Epidermal melanocyte (primary cell): ENCODE results near the gene ZNF45.
A peak's percentile ranks its signal among the peaks of the same experiment; 100 is the strongest.
"Not testable (repeated sequence)": the region's sequence is repeated elsewhere in the genome, so short reads cannot be mapped to it uniquely, and the experiment has no call there.

ENCODE experiments used
- DNase-seq: peaks from one replicate; pipeline ENCODE4 v3.0.0; 2011; ENCODE audit warnings: low spot score; ENCODE audit not compliant: insufficient read length

Gene ZNF45

DNA sequence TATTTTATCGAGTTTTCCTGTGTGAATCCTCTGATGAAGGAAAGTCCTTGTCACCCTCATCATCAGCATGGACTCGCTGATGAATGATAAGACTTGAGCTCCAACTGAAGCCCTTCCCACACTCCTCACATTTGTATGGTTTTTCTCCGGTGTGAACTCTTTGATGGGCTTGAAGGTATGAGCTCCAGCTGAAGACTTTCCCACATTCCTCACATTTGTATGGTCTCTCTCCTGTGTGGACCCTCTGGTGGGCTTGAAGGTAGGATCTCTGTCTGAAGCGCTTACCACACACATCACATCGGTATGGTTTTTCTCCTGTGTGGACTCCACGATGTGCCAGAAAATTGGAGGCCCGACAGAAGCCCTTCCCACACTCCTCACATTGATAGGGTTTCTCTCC lies 21.7 kb downstream of the ZNF45 start:
- no peak for DNase-seq

DNA sequence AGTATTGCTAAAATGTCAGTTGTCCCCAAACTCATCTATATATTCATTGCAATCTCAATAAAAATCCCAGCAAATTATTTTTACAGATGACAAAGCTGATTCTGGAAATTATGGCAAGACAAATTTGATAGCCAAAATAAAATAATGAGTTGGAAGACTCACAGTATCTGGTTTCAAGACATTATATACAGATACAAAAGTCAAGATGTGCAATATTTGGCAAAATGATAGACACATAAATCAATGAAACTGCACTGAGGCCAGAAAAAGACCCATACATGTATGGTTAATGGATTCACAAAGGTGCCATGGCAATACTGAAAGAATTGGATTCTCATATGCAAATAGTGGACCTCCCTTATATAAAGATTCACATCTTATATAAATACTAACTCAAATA lies 24.2 kb downstream of the ZNF45 start:
- DNase-seq: no peak

DNA sequence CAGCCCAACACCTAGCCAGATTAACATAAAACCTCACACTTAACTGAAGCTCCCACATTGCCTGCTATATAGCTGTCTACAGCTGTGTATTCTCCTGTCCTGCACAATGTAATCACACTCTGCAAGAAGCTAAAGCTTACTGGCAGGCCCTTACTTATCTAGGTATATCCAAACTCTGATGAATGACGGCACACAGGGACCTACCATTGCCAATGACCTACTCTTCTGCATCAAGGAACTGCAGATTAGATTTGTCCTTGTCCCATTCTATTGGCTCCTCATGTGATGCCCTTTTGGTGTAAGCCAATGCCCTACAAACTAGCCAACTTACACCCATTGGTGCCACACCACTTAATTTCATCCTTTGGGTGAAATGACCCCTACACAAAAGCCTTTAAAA lies 26.4 kb downstream of the ZNF45 start:
- no peak for DNase-seq

DNA sequence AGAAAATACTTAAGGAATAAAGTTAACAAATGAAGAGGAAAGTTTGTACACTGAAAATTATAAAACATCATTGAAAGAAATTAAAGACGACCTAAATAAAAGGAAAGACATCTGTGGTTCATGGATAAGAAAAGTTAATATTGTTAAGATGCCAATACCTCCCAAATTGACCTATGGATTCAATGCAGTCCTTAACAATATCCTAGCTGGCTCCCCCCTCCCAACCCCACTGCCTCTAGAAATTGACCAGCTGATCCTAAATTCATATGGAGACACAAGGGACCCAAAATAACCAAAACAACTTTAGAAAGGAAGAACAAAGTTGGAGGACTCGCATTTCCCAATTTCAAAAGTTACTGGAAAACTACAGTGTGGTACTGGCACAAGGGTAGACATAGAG lies 28.3 kb downstream of the ZNF45 start:
- no peak for DNase-seq

DNA sequence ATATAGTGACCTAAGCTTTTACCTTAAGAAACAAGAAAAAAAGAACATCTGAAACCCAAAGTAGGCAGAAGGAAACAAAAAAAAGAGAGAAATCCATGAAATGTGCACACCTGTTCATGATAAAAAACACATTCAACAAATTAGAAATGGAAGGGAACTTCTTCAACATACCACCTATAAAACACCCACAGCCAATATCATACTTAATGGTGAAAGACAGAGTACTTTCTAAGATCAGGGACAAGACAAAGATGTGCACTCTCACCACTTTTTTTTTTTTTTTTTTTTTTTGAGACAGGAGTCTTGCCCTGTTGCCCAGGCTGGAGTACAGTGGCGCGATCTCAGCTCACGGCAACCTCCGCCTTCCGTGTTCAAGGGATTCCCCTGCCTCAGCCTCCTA lies 29.2 kb downstream of the ZNF45 start:
- DNase-seq: no peak

DNA sequence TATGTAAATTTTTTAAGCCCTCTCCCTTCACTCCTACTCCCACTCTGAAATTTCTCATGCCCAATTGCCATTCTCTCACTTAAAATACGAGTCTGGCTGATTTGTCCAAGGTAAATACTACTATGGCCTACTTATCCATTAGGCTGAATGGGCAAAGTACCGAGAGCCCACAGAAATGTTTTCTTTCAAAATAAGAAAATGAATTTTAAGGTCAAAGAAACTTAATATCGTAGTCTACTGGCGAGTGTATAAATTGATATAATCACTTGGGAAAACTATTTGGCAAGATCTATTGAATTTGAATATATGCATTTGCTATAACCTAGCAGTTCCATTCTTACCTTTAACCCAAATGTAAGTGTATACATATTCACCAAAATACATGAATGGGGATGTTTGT lies 32.7 kb downstream of the ZNF45 start:
- no peak for DNase-seq

DNA sequence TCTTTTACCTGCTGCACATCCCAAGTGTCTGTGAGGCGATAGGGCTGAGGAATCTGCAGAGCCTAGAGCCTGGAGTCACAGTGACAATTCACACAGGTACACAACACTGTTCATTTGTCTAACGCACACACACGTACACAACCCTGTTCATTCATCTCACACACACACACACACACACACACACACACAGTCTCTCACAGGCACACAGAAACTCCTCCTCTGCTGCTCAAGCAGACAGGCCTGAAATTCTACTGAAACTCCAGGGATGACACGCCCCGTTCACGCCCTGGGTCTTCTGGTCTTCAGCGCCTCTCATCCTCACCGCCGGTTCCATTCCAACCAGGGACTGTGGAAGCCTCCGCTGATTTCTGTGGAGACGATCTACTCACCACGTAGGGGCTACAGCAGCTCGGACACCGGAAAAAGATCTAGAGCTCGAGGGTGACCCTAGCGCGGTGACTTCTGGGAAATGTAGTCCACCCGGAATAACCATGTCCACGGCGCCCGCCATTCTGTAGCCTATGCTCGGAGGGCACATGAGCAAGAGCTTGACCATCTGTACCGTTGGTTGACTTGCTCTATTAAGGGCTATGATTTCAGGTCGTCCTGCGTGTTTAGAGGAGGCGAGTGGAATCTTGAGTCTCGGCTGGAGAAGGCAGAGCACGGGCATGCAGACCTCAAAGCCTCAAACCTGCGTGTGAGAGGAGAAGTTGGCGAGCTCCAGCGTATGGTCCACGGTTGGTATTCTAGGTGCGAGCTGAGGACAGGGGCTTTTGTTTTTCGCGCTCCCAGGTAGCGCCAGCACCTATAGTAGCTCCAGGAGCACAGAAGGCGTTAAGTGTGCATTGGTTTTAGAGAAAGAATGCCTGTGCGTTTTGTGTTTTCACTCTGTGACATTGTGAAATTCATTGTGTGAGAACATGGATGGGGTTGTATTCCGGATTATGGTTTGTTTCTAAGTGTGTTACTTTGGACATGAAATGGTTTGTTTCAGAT lies 33.4 kb downstream of the ZNF45 start:
- peak; percentile 85 for DNase-seq

DNA sequence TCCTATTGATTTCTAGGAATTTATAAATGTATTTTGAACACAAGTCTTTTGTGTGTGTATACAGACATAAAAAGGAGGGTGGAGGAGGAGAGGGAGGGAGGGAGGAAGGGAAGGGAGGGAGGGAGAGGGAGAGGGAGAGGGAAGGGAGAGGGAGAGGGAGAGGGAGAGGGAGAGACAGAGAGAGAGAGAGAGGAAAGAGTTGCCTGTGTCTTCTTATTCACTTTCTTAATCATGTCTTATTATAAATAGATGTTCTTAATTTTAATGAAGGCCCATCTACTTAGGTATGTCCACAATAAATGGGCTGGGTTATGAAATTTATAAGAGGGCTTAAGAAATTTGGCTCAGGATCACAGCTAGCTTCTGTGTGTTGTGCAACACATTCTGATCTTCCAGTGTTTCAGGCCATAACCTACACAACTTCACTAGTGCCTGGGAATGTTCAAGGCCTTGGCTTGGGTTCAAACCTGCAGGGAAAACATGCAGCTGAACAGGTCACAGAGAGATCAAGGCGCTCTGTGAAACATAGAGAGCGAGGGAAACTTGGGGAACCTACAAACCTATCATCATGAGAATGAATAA lies 39.3 kb downstream of the ZNF45 start:
- no peak for DNase-seq

DNA sequence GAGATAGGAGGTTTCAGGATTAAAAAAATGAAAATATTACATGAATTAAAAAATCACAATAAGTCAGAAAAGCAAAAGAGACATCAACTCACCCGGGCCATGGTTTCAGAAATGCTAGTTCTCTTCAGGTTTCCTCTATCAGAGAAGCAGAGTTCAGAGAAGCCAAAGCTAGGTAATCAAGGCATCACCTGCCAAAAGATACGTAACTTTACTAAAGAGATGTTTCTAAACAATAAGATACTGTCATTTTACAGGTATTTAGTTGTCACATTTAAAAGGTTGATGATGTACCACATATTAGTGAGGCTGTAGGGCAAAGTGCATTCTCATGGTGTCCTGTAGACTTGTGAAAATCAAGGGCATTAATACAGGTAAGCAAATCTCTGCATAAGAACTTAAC lies 51.2 kb downstream of the ZNF45 start, which contains the start of gene ZNF404:
Gene ZNF404, minus strand, starts transcription at position 101 of the 400 bp plus-strand sequence.
- no peak for DNase-seq

DNA sequence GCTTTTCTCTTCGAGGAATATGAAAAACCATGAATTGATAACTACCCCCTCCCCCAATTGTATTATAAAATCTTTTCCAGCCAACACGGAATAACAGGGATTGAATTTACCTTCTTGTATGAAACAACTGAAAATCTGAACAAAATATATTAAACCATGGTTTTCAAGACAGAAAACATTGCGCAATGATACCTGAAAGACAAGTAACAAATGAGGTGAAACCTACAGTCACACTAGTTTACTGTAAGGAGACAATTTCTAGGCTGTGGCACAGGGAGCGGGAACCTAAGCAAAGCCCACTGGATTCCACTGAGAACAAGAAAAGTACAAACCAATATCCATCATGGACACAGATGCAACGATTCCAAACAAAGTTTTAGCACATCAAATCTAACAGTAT lies 54.6 kb downstream of the ZNF45 start:
- DNase-seq: no peak

DNA sequence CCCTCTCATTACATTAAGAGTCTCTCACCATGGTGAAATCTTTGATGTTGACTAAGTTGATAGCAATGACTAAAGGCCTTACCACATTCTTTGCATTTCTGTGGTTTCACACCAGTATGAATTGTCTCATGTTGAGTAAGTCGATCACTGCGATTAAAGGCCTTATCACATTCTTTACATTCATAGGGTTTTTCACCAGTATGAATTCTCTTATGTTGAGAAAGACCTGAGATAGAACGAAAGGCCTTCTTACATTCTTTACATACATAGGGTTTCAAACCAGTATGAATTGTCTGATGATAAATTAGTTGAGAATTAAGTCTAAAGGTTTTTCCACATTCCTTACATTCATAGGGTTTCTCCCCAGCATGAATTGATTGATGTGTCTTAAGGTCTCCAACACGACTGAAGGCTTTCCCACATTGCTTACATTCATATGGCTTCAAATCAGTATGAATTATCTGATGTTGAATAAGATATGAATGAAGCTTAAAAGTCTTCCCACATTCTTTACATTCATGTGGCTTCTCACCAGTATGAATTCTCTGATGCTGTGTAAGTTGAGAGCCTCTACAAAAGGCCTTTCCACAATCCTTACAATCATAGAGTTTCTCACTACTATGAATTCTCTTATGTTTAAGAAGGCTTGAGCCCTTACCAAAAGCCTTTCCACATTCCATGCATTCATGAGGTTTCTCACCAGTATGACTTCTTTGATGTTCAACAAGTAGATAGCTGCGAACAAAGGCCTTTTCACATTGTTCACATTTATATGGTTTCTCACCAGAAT lies 62.3 kb downstream of the ZNF45 start:
- no peak for DNase-seq

DNA sequence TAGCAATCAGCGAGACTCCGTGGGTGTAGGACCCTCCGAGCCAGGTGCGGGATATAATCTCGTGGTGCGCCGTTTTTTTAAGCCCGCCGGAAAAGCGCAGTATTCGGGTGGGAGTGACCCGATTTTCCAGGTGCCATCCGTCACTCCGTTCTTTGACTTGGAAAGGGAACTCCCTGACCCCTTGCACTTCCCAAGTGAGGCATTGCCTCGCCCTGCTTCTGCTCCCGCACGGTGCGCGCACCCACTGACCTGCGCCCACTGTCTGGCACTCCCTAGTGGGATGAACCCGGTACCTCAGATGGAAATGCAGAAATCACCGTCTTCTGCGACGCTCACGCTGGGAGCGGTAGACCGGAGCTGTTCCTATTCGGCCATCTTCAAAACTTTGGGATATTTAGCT lies 68.2 kb downstream of the ZNF45 start:
- not testable (repeated sequence) for DNase-seq
